ENCODE results near the gene ZFYVE9. TPM values are rescaled to one million over a fixed set of nuclear protein-coding genes. Genes with fewer than 3 reads are reported as not detected.

Gene ZFYVE9
- total and polyA plus RNA-seq, 10 donors: 0.72 to 16.7 (median 9.2) TPM

- no peak for TF ChIP-seq CTCF (IDR thresholded peaks at IDR 0.05 in 8 of 11, conservative IDR thresholded peaks at IDR 0.05 in 3 of 11)
- TF ChIP-seq POLR2AphosphoS5 (IDR thresholded peaks at IDR 0.05): no peak
- no peak for TF ChIP-seq POLR2A (IDR thresholded peaks at IDR 0.05)
- Histone ChIP-seq H3K27me3 (replicated peaks in 1 of 7) (no peaks in the 10 kb centered on the region), H3K27ac (no peak overlapping the region), H3K4me1 (no peaks in the 10 kb centered on the region), H3K9me3 (no peaks in the 10 kb centered on the region), H3K36me3 (peaks cover 0 to 73% (median 0%) of the 10 kb centered on the region in 6 donors), H3K4me3 (no peak overlapping the region)
- DNase-seq: no peak
- intact Hi-C loops (cut with DNase I; ENCODE audit: low total_unique reads): no loop called here
- 88 to 93% (median 92%) methylated on average over 5 of the region's 5 CpGs for WGBS, 5 donors
Measured at GRCh38 chr1:52393174-52393573, 251.3 kb downstream of the ZFYVE9 start.

Other genes with a start within 250 kb of the ZFYVE9 start
- gene RAB3B, start 151.4 kb upstream of the ZFYVE9 start, total RNA-seq: under 1 TPM; 0.11 to 0.32 (median 0.13) TPM
- gene RAB3B, start 151.4 kb upstream of the ZFYVE9 start, polyA plus RNA-seq: under 1 TPM in 1 of 3 donors, not detected in 2; 0.02 TPM
- 10 to 100 TPM in 3 of 7 donors, 1 to 10 TPM in 4; 7.4 to 15.7 (median 9.5) TPM for gene KTI12, start 108.3 kb upstream of the ZFYVE9 start, total RNA-seq
- gene KTI12, start 108.3 kb upstream of the ZFYVE9 start, polyA plus RNA-seq: 10 to 100 TPM in 2 of 3 donors, 1 to 10 TPM in 1; 9.4 to 14.5 (median 12.0) TPM
- 10 to 100 TPM; 40.1 to 49.5 (median 44.2) TPM for gene TXNDC12, start 86.9 kb upstream of the ZFYVE9 start, total RNA-seq
- 10 to 100 TPM; 10.3 to 18.1 (median 17.7) TPM for gene TXNDC12, start 86.9 kb upstream of the ZFYVE9 start, polyA plus RNA-seq
- 10 to 100 TPM; 30.0 to 48.6 (median 37.0) TPM for gene BTF3L4, start 85.8 kb upstream of the ZFYVE9 start, total RNA-seq
- 10 to 100 TPM; 29.5 to 40.2 (median 37.2) TPM for gene BTF3L4, start 85.8 kb upstream of the ZFYVE9 start, polyA plus RNA-seq
- 10 to 100 TPM; 29.8 to 44.0 (median 36.2) TPM for gene CC2D1B, start 224.1 kb downstream of the ZFYVE9 start, total RNA-seq
- gene CC2D1B, start 224.1 kb downstream of the ZFYVE9 start, polyA plus RNA-seq: 10 to 100 TPM; 14.8 to 23.2 (median 14.9) TPM

Measured in spleen (tissue), 11 donors.